Uterus (tissue), 4 donors: ENCODE data around the gene CEP72. TPM values are rescaled to one million over a fixed set of nuclear protein-coding genes. Genes with fewer than 3 reads are reported as not detected.

Experiments used
- DNase-seq, 2 donors: peaks; one replicate each; pipeline ENCODE4 v3.0.0-alpha.2; 2019 to 2020
- H3K27ac ChIP-seq, 2 donors: fragments of 200-600 bp; sonication (generic); 1 replicate in 1 of 2; 2 replicates in 1 of 2; pipeline ENCODE4 v1.5.1; 2016 to 2018
- H3K27me3 ChIP-seq, 2 donors: fragments of 200-600 bp; sonication (generic); one replicate each; pipeline ENCODE4 v1.5.1; 2018 to 2019; ENCODE audit warnings: control low read depth in 1 of 2
- H3K36me3 ChIP-seq, 2 donors: fragments of 200-600 bp; sonication (generic); one replicate each; pipeline ENCODE4 v1.5.1; 2019; ENCODE audit warnings: control low read depth in 1 of 2
- H3K4me1 ChIP-seq, 2 donors: fragments of 200-600 bp; sonication (generic); one replicate each; pipeline ENCODE4 v1.5.1; 2018 to 2019; ENCODE audit warnings: control low read depth in 1 of 2
- H3K4me3 ChIP-seq, 2 donors: fragments of 200-600 bp; sonication (generic); 1 replicate in 1 of 2; 2 replicates in 1 of 2; pipeline ENCODE4 v1.5.1; 2018 to 2019; ENCODE audit warnings: mild to moderate bottlenecking in 1 of 2
- H3K9me3 ChIP-seq, 2 donors: fragments of 200-600 bp; sonication (generic); one replicate each; pipeline ENCODE4 v1.5.1; 2019; ENCODE audit warnings: control low read depth in 1 of 2
- POLR2A ChIP-seq, 2 donors: fragments of 450-650 bp; IDR thresholded peaks; one replicate each; pipeline ENCODE4 v1.6.1; 2016; ENCODE audit warnings: antibody characterized with exemption in 2 of 2, mild to moderate bottlenecking in 1 of 2, moderate library complexity in 1 of 2
- intact Hi-C: fragments of 100-400 bp; cut with DNase I; formaldehyde crosslinking; loops from one replicate; pipeline ENCODE4 v1.15.1; 2023; ENCODE audit warnings: low total_unique reads
- total RNA-seq, 4 donors: library from RNA; depleted of rRNA in 3 of 4; stranded (reverse); fragments of >200 nt in 3 of 4; gene quantifications; one replicate each; pipeline versions ENCODE4 v1.1.0 to v1.2.4, GENCODE V29; 2014 to 2023
- TF ChIP-seq, protein P1 (sequence below), 4 experiments: fragments of 200-600 bp in 2 of 4; fragments of 450-650 bp in 2 of 4; sonication (generic) in 2 of 4; IDR thresholded peaks; one replicate each; pipeline ENCODE4 v1.5.1; 2016 to 2019; ENCODE audit warnings: antibody characterized with exemption in 4 of 4, mild to moderate bottlenecking in 2 of 4, moderate library complexity in 1 of 4
- donor health status: DM: yes; HTN: yes; CAD: no.

CEP72 gene
- total RNA-seq, 4 donors from 2014 or later, result 0.26 to 11.9 (median 4.9) TPM

DNA sequence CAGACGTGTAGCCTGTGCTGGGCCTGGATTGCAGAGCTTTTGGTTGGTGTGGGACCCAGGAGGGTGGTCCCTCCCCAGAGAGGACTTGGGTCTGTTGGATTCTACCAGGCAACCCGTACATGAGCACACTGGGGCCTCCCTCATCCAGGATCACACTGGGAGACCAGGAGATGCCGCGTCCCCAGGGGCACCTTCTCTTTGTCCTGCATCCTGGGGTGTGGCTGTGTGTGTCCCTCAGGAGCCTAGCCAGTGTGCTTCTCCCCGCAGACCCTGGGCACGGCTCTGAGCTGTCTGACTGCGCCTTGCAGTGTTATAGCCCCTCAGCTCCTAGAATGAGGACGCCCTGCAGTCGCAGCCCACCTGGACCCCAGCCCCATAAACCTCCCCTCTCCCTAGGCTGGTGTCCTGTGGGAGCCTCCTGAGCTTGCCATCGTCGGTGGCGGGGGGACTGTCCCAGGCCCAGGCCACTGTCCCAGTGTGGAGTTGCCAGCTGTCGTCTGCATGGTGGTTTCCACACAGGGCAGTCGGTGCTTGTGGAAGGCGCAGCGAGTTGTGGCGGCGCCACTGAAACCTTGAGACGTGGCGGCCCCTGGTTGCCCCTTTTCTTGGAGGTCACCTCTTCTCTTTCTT, 27.6 kb downstream of the CEP72 start:
- no peaks in the 10 kb centered on the region for H3K4me1 ChIP-seq
- H3K27ac ChIP-seq, result no peak overlapping the region
- TF ChIP-seq, protein P1, sequence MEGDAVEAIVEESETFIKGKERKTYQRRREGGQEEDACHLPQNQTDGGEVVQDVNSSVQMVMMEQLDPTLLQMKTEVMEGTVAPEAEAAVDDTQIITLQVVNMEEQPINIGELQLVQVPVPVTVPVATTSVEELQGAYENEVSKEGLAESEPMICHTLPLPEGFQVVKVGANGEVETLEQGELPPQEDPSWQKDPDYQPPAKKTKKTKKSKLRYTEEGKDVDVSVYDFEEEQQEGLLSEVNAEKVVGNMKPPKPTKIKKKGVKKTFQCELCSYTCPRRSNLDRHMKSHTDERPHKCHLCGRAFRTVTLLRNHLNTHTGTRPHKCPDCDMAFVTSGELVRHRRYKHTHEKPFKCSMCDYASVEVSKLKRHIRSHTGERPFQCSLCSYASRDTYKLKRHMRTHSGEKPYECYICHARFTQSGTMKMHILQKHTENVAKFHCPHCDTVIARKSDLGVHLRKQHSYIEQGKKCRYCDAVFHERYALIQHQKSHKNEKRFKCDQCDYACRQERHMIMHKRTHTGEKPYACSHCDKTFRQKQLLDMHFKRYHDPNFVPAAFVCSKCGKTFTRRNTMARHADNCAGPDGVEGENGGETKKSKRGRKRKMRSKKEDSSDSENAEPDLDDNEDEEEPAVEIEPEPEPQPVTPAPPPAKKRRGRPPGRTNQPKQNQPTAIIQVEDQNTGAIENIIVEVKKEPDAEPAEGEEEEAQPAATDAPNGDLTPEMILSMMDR (IDR thresholded peaks at IDR 0.05), result no peak
- TF ChIP-seq POLR2A (IDR thresholded peaks at IDR 0.05), result no peak
- H3K27me3 ChIP-seq, result no peaks in the 10 kb centered on the region
- intact Hi-C loops, result no loop called here
- no peaks in the 10 kb centered on the region for H3K9me3 ChIP-seq
- no peak for DNase-seq
- no peaks in the 10 kb centered on the region for H3K36me3 ChIP-seq
- no peak overlapping the region for H3K4me3 ChIP-seq

DNA sequence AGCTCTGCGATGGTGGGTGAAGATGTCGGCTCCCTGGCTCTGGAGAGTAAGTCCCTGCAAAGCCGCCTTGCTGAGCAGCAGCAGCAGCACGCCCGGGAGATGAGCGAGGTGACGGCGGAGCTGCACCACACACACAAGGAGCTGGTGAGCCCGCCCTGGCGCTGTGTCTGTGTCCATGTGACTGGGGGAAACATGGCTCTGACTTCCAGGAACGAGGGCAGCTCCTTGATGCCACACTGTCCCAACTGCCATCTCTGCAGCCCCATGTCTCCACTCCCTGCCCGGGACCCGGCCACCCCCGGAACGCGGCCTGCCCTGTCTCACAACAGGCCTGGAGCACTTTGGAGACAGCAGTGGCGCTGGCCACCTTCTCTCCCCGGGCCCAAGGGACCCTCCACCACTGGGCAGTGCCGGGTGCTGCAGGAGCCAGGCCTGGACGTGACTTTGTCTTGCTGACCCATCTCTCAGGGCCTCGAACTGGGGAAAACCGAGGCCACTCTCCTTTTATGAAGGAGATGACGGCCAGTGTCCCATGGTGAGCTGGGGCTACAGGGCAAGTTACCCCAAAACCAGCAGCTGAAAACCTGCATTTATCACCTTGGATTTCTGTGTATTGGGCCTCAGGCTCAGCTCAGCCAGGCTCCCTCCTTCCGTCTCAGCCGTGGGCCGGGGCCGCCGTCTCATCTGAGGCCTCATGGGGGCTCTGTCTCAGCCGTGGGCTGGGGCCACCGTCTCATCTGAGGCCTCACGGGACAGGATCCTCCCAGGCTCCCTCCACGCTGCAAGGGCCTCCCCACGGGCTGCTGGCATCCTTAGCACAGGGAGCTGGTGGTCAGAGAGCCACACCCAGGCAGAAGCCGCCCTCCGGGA, 28.6 kb downstream of the CEP72 start:
- Histone ChIP-seq H3K4me3 (no peak overlapping the region), H3K4me1 (no peaks in the 10 kb centered on the region), H3K9me3 (no peaks in the 10 kb centered on the region), H3K27me3 (no peaks in the 10 kb centered on the region), H3K36me3 (no peaks in the 10 kb centered on the region), H3K27ac (no peak overlapping the region)
- no peak for DNase-seq
- no peak for TF ChIP-seq POLR2A (IDR thresholded peaks at IDR 0.05)
- intact Hi-C loops, result no loop called here

DNA sequence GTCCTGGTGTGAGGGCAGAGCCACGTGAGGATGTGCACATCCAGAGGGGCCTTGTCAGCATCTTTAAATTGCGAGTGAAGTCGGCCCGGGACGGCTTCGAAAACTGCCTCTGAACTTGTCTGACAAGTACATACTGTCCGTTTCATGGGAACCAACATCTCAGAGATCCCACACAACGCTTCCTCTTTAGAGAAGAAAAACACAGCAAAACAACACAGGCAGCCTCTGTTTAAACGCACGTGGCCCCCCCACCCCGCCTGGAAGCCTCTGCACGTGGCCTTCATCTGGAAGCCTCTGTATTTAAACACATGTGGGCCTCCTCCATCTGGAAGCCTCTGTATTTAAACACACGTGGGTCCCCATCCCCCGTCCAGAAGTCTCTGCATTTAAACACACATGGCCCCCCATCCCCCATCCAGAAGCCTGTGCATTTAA, 29.2 kb downstream of the CEP72 start:
- H3K27ac ChIP-seq, result no peak overlapping the region
- TF ChIP-seq, protein P1 (IDR thresholded peaks at IDR 0.05), result no peak
- H3K9me3 ChIP-seq, result no peaks in the 10 kb centered on the region
- intact Hi-C loops, result no loop called here
- no peaks in the 10 kb centered on the region for H3K4me1 ChIP-seq
- no peaks in the 10 kb centered on the region for H3K36me3 ChIP-seq
- no peak overlapping the region for H3K4me3 ChIP-seq
- H3K27me3 ChIP-seq, result no peaks in the 10 kb centered on the region
- DNase-seq, result no peak

DNA sequence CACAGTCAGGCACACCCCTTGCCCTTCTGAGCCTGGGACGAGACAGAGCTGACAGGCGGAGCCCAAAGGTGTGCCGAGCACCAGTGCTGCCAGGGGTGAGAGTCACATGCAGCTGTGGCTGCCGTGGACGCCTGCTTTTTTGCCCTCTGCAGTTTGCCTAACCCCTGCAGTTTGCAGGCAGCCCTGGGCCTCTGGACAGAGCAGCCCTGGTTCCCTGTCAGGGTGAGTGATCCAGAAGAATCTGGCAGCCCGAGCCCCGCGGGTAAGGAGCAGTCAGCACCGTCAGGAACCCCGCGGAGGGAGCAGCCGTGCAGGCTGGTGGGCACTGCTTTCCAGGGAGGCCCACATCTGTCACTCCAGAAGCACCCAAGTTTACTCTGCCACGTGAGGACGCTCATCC, 30.3 kb downstream of the CEP72 start:
- TF ChIP-seq POLR2A (IDR thresholded peaks at IDR 0.05), result no peak
- TF ChIP-seq, protein P1 (IDR thresholded peaks at IDR 0.05), result no peak
- Histone ChIP-seq H3K4me1 (no peaks in the 10 kb centered on the region), H3K27me3 (no peaks in the 10 kb centered on the region), H3K27ac (no peak overlapping the region), H3K36me3 (no peaks in the 10 kb centered on the region), H3K4me3 (no peak overlapping the region), H3K9me3 (no peaks in the 10 kb centered on the region)
- intact Hi-C loops, result no loop called here
- DNase-seq, result no peak

DNA sequence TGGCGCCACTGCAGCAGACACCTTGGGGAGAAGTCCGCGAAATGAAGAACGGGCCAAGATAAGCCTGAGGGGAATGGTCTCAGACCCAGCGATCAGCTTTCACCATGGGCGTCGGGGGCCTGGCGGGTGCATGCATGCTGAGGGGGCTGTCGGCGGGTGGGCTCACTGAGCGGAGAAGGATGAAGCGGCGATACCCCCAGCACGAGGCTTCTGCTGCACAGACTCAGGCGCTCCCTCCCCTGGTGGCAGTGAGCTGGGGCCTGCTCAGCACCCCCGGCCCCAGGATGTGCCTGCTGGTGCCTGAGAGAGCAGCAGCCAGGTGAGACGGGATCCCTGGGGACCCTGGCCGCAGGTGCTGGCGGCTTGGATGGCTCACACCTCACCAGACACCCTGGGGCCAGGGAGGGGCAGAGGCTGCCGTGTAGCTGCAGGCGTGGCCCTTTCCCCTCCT, 31.2 kb downstream of the CEP72 start:
- H3K27ac ChIP-seq, result no peak overlapping the region
- H3K4me1 ChIP-seq, result no peaks in the 10 kb centered on the region
- TF ChIP-seq, protein P1 (IDR thresholded peaks at IDR 0.05), result no peak
- TF ChIP-seq POLR2A (IDR thresholded peaks at IDR 0.05), result no peak
- H3K36me3 ChIP-seq, result no peaks in the 10 kb centered on the region
- no peaks in the 10 kb centered on the region for H3K27me3 ChIP-seq
- no peak overlapping the region for H3K4me3 ChIP-seq
- DNase-seq, result no peak
- intact Hi-C loops, result no loop called here
- no peaks in the 10 kb centered on the region for H3K9me3 ChIP-seq
